SU-DHL-6 (cell line): ENCODE measurements around the gene TOR2A.

Source experiments
- CTCF ChIP-seq: fragments of 200-600 bp; sonication (generic); IDR thresholded peaks from one replicate; pipeline ENCODE4 v1.5.1; 2017; ENCODE audit warnings: antibody characterized with exemption, mild to moderate bottlenecking, low read length, moderate library complexity; ENCODE audit not compliant: insufficient read depth, poor library complexity, severe bottlenecking
- EZH2phosphoT487 ChIP-seq: fragments of 200-600 bp; sonication (generic), shearing (Covaris generic); conservative IDR thresholded peaks from 2 replicates; pipeline ENCODE4 v1.6.1; 2018; ENCODE audit warnings: mild to moderate bottlenecking, antibody characterized with exemption, low read length, moderate library complexity, mixed read lengths

- TF ChIP-seq CTCF = no peak
- TF ChIP-seq EZH2phosphoT487 = no peak
These were observed 14.1 kb upstream of the TOR2A start for GRCh38 chr9:127749090-127749787.
